GM21360 (cell line): ENCODE data around the gene CPA1.

Source experiments
- ATAC-seq: cut with Tn5 transposase; IDR thresholded peaks from one replicate; pipeline ENCODE4 v1.9.1; 2021; ENCODE audit warnings: mild to moderate bottlenecking, moderate library complexity; ENCODE audit not compliant: unreplicated experiment

Gene CPA1

DNA sequence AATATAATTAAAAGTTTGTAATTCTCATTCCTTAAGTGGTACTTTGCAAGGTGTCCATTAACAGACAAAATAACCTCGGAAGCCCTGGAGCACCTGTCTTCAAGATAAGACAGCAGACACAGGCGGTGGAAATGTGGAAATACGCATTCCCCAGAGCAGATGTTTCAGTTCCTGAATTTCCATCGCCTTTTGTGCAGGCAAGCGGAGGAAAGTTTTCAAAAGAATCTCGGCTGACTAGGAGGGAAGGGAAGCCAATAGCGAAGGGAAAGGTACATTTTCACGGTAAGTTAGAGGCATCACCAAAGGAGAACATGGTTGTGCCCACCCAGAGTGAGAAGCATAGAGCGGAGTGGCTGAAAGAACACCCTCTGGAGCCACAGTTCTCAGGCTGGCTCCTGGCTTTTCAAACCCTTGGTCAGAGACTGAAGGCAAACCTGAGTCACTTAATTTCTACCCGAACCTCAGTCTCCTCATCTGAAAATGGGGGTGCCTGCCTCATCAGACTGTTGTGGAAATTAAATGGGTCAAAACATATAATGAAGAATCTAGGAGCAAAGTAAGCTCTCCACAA lies 13.6 kb downstream of the CPA1 start:
- no peak for ATAC-seq

DNA sequence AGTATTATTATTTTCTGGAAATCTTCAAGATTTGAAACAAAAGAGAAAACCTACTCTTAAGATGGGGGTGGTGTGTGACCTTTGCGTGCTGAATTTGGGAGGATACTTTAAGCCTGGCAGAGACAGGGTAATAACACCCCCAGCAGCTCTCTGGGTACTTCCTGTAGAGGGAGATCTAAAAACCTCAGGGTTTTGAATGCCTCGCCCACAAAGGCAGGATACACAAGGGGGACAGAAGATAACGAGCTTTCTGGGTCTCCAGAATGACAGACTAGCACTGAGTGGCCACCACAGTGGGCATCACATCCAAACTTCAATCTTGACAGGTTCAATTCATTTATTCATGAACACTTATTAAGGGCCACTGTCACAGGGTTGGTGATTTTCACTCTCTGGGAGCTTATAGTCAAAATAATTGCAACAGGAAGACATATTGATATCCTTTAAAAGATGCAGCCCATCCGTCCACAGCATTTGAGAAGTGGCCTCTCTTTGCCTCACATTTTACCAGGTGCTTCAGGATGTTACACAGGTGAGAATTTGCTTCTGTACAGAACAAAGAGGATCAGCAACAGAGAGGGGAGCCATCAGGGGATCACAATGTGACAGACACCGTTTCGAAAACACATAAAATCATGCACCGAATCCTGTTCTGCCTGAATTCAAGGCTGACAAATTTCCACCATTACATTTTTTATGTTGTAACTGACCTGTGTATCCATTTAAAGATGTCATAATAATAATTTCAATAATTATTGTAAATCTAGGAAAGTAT lies 14.3 kb downstream of the CPA1 start:
- no peak for ATAC-seq

DNA sequence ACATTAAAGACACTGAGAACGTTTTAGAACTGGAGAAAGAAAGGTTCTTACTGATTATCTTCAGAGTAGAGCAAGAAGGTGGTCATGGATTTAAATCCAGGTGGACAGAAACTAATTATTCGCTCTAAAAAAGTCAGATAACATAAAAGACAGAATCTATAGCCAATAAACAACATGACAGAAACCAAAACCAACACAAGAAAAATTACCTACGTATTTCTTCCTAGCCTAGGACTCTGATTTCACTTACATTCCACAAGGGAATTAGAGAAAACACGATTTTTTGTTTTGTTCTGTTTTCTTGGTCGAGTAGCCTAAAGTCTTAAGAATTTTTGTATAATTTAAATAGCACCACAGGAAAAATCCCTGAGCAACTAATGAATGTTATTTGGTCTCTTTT lies 15.1 kb downstream of the CPA1 start:
- no peak for ATAC-seq

DNA sequence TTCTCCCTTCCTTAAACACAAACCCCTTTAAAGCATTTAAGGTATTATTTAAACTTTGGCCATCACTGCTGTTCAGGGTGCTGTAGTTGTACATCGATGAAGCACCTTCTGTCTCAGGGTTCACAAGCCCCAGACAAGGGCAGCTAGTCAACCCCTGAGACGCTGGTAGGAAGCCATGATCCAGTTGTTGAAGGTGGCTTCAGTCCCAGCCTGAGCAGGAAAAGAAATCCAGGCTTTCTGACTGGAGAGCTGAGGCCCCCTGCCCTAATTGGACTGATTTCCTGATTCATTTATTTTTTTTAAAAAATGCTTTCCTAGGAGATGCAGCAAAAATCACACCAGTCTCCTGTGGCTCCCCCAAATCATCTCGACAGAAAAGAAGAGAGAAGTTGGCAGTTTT lies 15.8 kb downstream of the CPA1 start:
- ATAC-seq: no peak

DNA sequence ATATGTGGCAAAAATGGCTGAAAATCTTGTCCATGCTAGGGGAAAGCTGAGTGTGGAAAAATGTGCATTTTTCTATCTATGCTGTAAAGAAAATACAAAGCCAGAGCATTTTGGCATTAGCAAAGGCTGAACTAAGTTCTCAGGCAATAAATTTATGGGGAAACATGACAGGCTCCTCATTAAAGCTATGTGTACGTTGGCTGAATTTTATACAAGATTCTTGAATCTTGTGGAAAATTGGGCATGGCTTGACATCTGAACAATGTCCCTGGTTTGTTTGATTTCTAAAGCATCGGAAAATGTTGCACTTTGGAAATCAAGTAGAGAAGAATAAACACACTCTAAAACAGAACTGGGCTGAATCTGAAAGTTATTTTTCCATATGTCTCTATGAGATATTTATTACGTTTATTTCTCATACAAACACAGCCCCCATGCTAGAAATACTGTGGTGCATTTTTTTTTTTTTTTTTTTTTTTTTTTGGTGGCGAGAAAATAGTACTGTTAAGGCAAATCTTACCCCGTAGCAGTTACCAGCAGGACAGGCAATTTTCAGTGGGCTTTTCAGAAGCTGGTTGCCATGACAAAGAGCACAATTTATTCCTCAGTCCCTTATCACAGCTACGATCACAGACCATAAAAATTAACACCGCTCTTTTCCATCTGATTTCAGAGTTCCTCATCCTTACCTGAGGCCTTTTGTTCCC lies 16.9 kb downstream of the CPA1 start:
- ATAC-seq: no peak

DNA sequence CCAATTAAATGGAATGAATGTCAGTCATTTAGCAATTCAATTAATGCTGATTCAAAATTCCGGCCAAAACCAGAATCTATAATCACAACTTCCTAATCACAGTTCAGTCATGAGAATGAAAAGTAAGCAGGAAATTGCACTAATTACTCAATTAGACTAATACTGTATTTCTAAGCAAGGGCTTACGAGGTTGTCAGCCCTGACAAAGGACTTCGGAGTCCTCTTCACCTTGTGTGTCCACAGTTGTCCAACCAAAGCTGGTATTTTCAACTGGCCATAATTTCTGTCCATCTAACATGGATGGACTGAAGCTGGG lies 17.4 kb downstream of the CPA1 start:
- ATAC-seq: no peak

DNA sequence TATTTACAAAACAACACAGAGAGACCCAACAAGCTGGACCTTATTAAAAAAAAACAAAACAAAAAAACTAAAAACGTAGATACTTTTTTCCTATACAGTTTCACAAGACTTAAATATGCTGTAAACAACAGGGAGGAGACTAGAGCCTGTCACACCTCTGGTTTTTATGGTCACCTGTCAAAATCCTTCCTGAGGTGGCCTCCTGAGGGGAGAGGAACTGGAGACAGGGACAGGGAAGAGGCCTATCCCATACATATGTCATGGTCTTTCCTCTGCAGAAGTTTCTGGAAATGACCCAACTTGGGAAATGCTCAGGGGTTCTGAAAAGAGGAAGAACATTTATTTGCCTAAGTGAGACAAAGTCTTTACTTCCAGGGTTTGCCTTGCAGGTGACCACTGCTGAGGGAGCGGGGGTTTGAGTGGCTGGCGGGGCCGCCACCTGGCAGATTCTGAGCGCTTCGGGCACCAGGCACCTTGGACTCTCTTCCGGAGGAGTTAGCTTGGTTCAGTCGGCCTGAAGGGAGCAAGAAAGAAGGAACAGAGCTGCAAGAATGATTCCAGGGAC lies 18.3 kb downstream of the CPA1 start:
- ATAC-seq: no peak

DNA sequence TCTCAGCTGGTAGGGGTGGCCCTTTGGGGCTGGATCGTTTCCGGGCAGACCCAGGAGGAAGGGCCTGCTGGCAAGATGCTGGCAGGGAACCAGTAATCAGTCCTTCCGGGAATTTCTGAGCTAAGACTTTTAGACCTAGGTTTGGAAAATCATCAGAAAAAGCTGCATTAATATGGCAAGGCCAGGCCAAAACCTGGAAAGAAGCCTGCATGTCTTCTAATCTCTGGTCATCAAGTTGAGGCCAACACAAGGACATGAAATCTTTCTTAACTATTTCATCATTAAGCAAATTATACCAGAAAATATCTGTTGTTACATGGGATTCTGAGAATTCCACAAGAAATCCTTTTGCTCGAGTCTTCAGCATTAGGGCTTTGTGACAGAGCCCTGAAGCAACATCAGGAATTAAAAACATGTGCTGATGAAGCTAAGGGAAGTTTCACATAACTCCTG lies 19.9 kb downstream of the CPA1 start:
- ATAC-seq: no peak

DNA sequence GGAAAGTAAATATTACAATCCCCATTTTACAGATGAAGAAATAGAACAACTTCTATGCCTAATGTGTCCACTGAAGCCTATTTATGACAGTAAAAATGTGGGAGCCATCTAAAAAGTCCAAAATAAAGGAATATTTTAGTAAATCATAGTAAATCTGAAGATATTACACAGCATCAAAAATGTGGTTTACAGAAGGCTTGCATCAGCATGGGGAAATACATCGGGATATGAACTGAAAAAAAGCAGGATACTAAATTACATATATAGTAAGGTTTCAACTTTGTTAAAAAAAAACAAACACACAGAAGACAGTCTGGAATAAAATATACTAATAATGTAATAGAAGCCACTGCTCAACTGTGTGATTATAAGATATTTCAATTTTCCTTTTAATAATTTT lies 20.8 kb downstream of the CPA1 start:
- ATAC-seq: no peak

DNA sequence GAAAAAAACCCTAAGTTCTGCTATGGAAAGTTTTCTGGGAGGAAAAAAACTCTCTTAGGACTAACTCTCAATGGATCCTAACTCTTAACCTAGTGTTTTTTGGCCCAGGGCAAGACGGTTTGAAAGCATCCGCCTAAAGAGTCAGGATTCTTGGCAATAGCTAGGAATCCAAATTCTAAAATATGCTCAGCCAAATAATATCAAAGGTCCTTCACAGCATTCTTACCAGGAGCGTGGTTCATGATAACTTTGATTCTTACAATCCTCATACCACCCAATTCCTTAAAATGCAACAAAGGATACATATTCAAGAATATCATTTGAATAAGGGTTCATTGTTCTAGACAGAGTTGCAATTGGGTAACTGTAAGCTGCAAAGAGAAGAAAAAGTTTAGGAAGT lies 21.3 kb downstream of the CPA1 start:
- ATAC-seq: no peak

DNA sequence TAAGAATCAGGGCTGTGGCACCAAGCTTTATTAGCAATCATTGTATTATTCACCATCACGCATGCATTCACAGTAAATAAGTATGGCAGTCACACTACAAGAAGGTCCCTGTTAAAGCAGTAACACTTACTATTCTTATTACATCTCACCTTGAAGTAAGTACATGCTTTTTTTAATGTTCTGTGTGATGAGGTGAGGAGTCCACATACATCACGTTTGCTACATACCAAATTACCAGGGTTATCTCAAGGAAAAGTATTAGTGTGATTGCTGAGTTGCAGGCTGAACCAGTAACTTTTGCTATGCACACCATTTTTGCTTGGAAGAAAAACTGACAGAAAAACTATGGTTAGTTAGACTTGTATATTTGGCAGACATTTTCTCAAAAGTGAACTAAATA lies 24.7 kb downstream of the CPA1 start:
- ATAC-seq: no peak

DNA sequence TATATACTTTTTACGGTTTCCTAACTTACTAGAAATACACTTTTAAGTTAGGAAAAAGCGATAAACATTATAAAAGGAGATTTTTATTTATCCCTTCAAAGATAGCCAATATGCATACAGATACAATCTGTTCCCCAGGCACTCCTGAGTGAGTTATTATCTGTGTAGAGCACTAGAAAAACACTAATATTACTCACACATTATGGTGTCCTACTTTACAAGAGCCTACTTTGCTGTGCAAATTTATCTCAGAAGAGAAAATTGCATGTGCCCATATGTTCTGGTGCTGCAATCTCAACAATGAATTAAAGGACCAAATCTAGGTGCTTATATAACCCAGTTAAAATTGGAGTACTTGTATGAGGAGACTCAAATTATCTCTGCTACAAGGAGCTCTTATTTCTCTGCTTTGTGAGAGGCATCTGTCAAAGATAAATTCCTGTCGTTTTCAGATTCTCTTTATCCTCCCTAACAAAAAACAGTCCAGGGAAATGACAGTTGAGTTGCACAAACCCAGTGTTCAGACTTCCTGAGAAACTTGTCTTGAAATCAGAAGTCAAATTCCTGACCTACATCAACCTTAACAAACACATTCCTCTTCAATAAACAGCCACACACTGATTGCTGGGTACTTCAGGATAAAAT lies 28.9 kb downstream of the CPA1 start:
- no peak for ATAC-seq

DNA sequence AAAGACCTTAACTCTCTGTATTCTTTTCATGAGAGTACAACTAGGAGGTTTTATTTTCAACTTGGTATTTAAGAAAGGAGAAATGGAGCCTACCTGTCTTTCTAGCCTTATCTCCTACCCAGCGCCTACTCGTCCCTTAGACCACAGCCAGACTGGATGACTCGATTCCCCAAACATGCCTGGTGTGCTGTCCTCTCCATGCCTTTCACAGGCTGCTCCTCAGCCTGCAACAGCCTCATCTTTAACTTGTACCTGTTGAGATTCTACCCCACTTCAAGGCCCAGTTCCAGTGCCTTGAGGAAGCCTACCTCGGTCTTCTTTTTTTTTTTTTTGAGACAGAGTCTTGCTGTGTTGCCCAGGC lies 29.4 kb downstream of the CPA1 start:
- no peak for ATAC-seq

DNA sequence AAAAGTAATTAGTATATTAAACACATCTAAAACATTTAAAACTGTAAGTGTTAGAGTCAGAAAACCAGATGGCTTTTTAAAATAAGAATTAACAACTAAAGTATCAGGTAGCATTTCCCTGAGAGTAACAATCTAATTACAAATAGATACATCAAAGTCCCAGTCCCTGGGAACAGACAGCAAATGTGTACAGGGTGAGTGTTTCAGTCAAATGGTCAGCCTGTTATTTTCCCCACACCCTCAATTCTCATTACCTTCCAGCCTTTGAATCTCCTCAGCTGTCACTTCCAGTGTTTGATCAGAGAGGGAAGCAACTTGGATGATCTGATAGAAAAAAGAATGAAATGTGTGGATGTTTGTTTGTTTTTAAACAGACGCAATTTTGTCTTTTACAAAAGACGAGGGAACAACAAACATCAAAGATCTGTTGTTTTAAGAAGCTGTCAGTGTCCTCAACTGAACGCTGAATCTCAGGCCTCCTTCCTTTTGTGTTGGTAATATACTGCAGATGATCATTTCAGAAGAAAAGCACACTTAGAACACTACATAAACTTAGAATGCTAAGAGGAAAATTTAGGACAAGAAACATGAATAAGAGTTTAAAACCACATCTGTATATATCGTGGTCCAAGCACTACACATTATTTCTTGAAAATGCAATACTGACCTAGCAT lies 30.7 kb downstream of the CPA1 start:
- no peak for ATAC-seq

DNA sequence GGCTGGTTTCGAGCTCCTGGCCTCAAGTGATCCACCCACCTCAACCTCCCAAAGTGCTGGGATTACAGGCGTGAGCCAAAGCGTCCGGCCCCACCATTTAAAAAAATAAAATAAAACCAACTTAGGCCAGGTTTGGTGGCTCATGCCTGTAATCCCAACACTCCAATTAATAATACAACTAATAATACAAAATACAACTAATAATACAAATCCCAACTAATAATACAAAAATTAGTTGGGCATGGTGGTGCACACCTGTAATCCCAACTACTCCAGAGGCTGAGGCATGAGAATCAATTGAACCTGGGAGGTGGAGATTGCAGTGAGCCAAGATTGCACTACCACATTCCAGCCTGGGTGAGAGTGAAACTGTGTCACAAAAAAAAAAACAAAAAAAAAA lies 32.9 kb downstream of the CPA1 start:
- no peak for ATAC-seq

DNA sequence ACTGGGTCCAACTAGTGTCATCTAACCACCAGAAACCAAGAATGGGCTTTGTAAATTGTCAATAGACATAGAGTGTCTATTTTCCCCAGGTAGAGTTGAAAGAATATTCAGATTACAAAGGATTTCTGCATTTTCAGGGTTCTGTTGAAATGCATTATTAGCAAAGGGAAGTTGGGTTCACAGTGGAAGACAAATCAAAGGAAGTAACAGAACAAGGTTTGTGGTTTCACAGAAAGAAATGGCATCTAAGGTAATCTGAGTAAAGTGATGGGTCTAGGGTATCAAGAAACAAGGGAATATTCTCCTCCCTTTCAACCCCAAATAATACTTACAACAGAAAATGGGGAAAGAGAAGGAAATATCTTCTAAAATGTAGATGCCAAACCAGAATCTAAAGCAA lies 34.7 kb downstream of the CPA1 start:
- ATAC-seq: no peak

DNA sequence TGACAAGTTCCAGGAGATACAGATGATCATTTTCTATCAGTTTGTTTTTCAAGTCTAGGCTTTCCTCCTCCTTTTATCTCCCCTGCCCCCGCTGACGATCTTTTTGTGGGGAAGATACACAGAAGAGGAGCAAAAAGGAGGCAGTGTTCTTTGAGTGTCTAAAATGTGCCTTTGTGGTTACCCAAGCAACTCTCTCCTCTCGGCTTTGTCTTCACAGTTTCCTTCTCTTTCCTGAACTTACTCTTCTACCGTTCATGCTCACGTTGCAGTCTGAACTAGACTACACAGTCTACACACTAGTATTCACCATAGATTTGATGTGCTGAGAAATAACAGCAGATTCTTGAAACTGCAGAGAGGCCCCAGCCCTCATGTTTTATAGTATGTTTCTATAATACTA lies 36.9 kb downstream of the CPA1 start:
- no peak for ATAC-seq

DNA sequence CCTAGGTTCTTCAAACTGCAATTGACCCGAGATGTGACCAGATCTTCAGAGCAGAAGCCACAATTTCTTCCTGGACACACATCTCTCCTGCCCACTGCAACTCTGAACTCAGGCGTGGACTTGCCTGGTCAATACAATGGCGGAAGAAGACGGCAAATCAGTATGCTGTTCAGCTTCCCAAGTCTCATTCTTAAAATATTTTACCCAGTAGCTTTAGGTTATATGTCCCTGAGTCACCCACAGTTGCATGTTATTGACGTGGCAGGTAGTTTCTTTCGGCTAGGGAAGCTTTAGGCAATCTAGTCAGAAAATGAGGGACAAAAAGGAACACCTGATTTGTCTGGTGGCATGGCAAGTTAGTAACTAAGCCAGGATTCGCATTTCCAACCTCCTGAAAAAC lies 38.0 kb downstream of the CPA1 start:
- ATAC-seq: no peak

DNA sequence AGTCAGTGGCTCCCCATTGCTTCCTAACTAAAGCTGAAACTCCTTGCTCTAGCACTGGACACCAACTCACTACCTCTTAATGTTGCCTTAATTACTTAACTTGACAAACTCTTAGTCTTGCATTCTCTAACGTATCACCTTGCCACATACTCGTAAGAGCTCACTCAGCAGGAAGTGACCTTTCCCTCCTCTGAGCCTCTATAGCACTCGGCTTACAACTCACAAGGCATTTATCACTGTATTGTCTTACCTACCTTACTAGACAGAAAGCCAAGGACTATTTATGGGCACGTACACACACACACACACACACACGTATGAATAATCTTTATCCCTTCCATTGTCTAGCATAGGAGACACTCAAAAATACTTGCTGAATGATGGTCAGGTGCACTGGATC lies 39.4 kb downstream of the CPA1 start:
- ATAC-seq: no peak

DNA sequence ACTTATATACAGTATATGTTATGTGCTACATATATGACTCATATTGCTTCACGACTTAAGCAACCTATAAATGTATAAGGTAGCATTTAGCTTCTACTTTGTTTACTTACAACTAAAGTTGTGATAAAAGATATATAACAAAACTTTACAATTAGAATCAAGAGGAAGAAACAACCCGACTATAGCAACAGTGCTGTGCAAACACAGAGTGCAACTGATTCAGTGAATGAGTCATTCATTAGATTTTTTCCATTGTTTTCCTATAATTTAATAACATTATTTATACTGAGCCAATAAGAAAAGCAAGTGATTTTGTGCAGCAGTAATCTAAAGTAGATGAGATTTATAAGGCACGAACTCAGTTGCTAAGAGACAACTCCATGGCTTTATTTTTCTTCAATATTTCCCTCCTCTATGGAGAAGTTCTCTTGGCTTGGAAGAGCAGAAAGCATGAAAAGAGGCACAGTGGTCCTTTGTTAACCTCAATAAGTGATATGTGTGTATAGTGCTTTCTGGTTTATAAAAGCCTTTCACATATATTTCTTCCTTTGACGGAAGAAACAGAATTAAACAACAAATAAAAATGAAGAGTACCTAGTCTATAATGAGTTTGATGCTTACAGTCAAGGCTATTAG lies 40.8 kb downstream of the CPA1 start:
- ATAC-seq: no peak

DNA sequence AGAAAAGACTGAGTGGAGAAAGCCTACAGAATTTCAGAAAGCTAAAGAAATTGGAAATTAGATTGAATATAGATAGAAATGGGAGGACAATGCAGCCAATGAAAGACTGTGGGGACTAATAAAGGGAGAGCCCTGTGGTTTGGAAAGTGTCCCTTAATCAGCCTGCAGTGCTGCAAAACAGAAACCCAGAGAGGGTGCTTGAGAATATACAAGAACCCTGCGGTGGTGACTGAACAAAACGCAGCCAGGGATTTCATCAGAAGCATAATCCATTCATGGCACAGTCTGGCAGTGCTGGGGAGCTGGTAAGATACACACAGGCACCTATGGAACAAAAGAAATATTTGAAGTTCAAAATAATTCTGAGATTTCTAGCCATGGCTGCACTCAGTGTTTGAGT lies 41.4 kb downstream of the CPA1 start:
- ATAC-seq: no peak
